ENCODE results near the gene ZSWIM1. TPM values are rescaled to one million over a fixed set of nuclear protein-coding genes. Genes with fewer than 3 reads are reported as not detected.

The ZSWIM1 gene
- total RNA-seq, 1 donor from 2014 or later, result 10.7 TPM

DNA sequence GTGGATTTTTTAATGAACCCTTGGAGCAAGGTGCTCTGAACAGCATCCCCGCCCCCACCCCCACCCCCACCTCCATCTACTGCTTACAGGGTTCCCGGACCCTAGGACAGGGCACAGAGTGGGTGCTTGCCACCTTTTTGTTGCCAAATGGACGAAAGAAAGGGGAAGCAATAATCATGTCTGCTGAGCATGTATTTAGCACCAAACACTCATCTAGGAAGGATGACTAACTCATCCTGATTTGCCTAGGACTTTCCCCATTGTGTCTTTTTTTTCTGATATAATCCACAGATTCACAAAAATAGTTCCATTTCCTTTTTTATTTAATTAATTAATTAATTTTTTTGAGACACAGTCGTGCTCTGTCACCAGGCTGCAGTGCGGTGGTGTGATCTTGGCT is 32.1 kb downstream of the ZSWIM1 start:
- peaks cover 3% of the 10 kb centered on the region for H3K27me3 Mint-ChIP-seq (ENCODE audit: insufficient read depth, low read depth)
- peaks cover 9% of the 10 kb centered on the region for H3F3A ChIP-seq (ENCODE audit: low read depth)
- peaks cover 7% of the 10 kb centered on the region for H3K79me2 ChIP-seq (ENCODE audit: low read depth)
- DNase-seq (ENCODE audit: low spot score), result no peak
- H3K4me1 Mint-ChIP-seq, result peaks cover 29% of the 10 kb centered on the region
- no peak overlapping the region for H3K4me3 ChIP-seq
- no peaks in the 10 kb centered on the region for H3K9me3 Mint-ChIP-seq
- peaks cover 5% of the 10 kb centered on the region for H3K4me1 ChIP-seq
- H3K4me2 ChIP-seq, result no peak overlapping the region
- no peaks in the 10 kb centered on the region for H3K9me3 ChIP-seq (ENCODE audit: low read depth)
- H3K27ac Mint-ChIP-seq, result no peak overlapping the region
- no peak for TF ChIP-seq CTCF (IDR thresholded peaks at IDR 0.05)
- TF ChIP-seq EZH2 (IDR thresholded peaks at IDR 0.05), result no peak
- no peak for TF ChIP-seq EZH2phosphoT487 (IDR thresholded peaks at IDR 0.05)
- H2AFZ ChIP-seq (replicated peaks), result no peak overlapping the region
- H3K27ac ChIP-seq, result no peak overlapping the region
- peak overlapping the region; percentile 68 for H3K4me3 Mint-ChIP-seq
- no peaks in the 10 kb centered on the region for H3K36me3 ChIP-seq
- no peak overlapping the region for H3K9ac ChIP-seq
- no peaks in the 10 kb centered on the region for H4K20me1 ChIP-seq (ENCODE audit: low read depth)
- H3K36me3 Mint-ChIP-seq, result peaks cover 5% of the 10 kb centered on the region
- H3K27me3 ChIP-seq, result peaks cover 4% of the 10 kb centered on the region

DNA sequence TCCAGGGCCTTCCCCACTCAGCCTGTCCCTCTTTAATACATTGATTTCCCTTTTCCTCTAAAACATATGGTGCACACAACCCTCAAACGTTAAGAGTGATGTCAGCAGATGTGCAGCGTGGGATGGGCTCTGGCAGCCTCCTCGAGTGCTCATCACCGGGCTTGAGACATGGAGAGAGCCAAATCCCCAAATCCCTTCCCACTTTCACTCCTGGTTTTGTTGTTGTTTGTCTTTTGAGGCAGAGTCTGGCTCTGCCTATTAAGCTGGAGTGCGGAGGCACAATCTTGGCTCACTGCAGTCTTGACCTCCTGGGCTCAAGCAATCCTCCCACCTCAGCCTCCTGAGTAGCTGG is 36.7 kb downstream of the ZSWIM1 start:
- Mint-ChIP-seq H3K9me3 (no peaks in the 10 kb centered on the region), H3K36me3 (no peaks in the 10 kb centered on the region), H3K4me1 (peaks cover 27% of the 10 kb centered on the region), H3K4me3 (peak overlapping the region; percentile 54), H3K27me3 (ENCODE audit: insufficient read depth, low read depth) (no peaks in the 10 kb centered on the region), H3K27ac (no peak overlapping the region)
- Histone ChIP-seq H3K27ac (no peak overlapping the region), H3K4me2 (no peak overlapping the region), H3K4me1 (peaks cover 3% of the 10 kb centered on the region), H3K79me2 (ENCODE audit: low read depth) (no peaks in the 10 kb centered on the region), H3K36me3 (no peaks in the 10 kb centered on the region), H3K9me3 (ENCODE audit: low read depth) (no peaks in the 10 kb centered on the region), H3F3A (ENCODE audit: low read depth) (no peaks in the 10 kb centered on the region), H3K4me3 (no peak overlapping the region), H3K27me3 (no peaks in the 10 kb centered on the region), H3K9ac (no peak overlapping the region), H4K20me1 (ENCODE audit: low read depth) (no peaks in the 10 kb centered on the region), H2AFZ (replicated peaks) (no peak overlapping the region)
- DNase-seq (ENCODE audit: low spot score), result no peak
- TF ChIP-seq CTCF (IDR thresholded peaks at IDR 0.05), result no peak
- TF ChIP-seq EZH2 (IDR thresholded peaks at IDR 0.05), result no peak
- no peak for TF ChIP-seq EZH2phosphoT487 (IDR thresholded peaks at IDR 0.05)

- no peaks in the 10 kb centered on the region for H3K27me3 Mint-ChIP-seq (ENCODE audit: insufficient read depth, low read depth)
- Histone ChIP-seq H3K79me2 (ENCODE audit: low read depth) (no peaks in the 10 kb centered on the region), H3K9ac (no peak overlapping the region), H3K4me3 (no peak overlapping the region), H3K27me3 (no peaks in the 10 kb centered on the region), H3K9me3 (ENCODE audit: low read depth) (no peaks in the 10 kb centered on the region), H3K27ac (no peak overlapping the region), H3F3A (ENCODE audit: low read depth) (no peaks in the 10 kb centered on the region), H3K4me2 (no peak overlapping the region), H4K20me1 (ENCODE audit: low read depth) (no peaks in the 10 kb centered on the region), H3K36me3 (no peaks in the 10 kb centered on the region), H2AFZ (replicated peaks) (no peak overlapping the region), H3K4me1 (peaks cover 3% of the 10 kb centered on the region)
- no peak overlapping the region for H3K27ac Mint-ChIP-seq
- TF ChIP-seq CTCF (IDR thresholded peaks at IDR 0.05) (no peak), EZH2phosphoT487 (IDR thresholded peaks at IDR 0.05) (no peak), EZH2 (IDR thresholded peaks at IDR 0.05) (no peak)
- peaks cover 29% of the 10 kb centered on the region for H3K4me1 Mint-ChIP-seq
- H3K36me3 Mint-ChIP-seq, result no peaks in the 10 kb centered on the region
- DNase-seq (ENCODE audit: low spot score), result no peak
- H3K9me3 Mint-ChIP-seq, result no peaks in the 10 kb centered on the region
- H3K4me3 Mint-ChIP-seq, result no peak overlapping the region
Observed at GRCh38 chr20:45918182-45918737, 37.2 kb downstream of the ZSWIM1 start.
